Measurements from ENCODE around the gene RBM33. TPM values are rescaled to one million over a fixed set of nuclear protein-coding genes. Genes with fewer than 3 reads are reported as not detected.
"Not testable (repeated sequence)": the region's sequence is repeated elsewhere in the genome, so short reads cannot be mapped to it uniquely, and the experiment has no call there.

RBM33 gene
- total and polyA plus RNA-seq, 2 of the 8 experiments (the other 6 are each of a cell fraction or from before 2014, with no cell fraction given): 16.5 to 64.6 TPM

DNA sequence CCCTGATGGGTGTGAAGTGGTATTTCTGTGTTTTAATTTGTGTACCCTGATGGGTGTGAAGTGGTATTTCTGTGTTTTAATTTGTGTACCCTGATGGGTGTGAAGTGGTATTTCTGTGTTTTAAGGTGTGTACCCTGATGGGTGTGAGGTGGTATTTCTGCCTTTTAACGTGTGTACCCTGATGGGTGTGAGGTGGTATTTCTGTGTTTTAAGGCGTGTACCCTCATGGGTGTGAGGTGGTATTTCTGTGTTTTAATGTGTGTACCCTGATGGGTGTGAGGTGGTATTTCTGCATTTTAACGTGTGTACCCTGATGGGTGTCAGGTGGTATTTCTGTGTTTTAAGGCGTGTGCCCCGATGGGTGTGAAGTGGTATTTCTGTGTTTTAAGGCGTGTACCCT, 29.4 kb upstream of the RBM33 start:
- H3K18ac ChIP-seq (ENCODE audit: extremely low read depth, low read length); FAIRE-seq; H2BK120ac ChIP-seq (replicated peaks; ENCODE audit: low read depth, low read length); DNase-seq (ENCODE audit: low read depth in 1 of 2, low spot score in 2 of 2); H3K27ac ChIP-seq (ENCODE audit: low read depth, low read length); H3K27me3 ChIP-seq (replicated peaks in 1 of 4; ENCODE audit: control insufficient read depth in 3 of 4, extremely low read depth in 1 of 4, insufficient read depth in 3 of 4, low read length in 3 of 4); H3K4me1 ChIP-seq (replicated peaks in 1 of 4; ENCODE audit: control insufficient read depth in 3 of 4, insufficient read depth in 4 of 4, low read length in 3 of 4); H3K36me3 ChIP-seq (ENCODE audit: control insufficient read depth in 2 of 4, insufficient read depth in 4 of 4, low read length in 3 of 4); CTCF ChIA-PET (ENCODE audit: partially characterized antibody); H2AK5ac ChIP-seq (ENCODE audit: low read depth, low read length); H3K56ac ChIP-seq (replicated peaks; ENCODE audit: insufficient read length, low read depth, low read length); H3K4ac ChIP-seq (replicated peaks; ENCODE audit: insufficient read length, low read depth, low read length); H4K91ac ChIP-seq (replicated peaks; ENCODE audit: insufficient read length, low read length); H3K23me2 ChIP-seq (ENCODE audit: low read depth, low read length); POLR2A ChIA-PET (ENCODE audit: partially characterized antibody); H3K79me1 ChIP-seq (ENCODE audit: low read depth, low read length); H2BK15ac ChIP-seq (ENCODE audit: low read length); H3K9ac ChIP-seq (replicated peaks in 1 of 4; ENCODE audit: extremely low read depth in 1 of 4, low read depth in 3 of 4, low read length in 3 of 4); H3K23ac ChIP-seq (ENCODE audit: insufficient read length); H2BK20ac ChIP-seq (ENCODE audit: low read length); H4K8ac ChIP-seq (ENCODE audit: extremely low read depth, insufficient read depth, low read length); H2BK5ac ChIP-seq (ENCODE audit: low read depth, low read length); H4K20me1 ChIP-seq (replicated peaks in 1 of 2; ENCODE audit: control insufficient read depth in 1 of 2, insufficient read depth in 2 of 2, low read length in 2 of 2); H2AFZ ChIP-seq (ENCODE audit: low read length); H3K4me2 ChIP-seq (ENCODE audit: insufficient read depth in 1 of 2, low read depth in 2 of 2, low read length in 2 of 2); H3K14ac ChIP-seq (ENCODE audit: insufficient read length); H3K79me2 ChIP-seq (ENCODE audit: control insufficient read depth in 1 of 2, insufficient read depth in 2 of 2, low read length in 2 of 2); H2BK12ac ChIP-seq (ENCODE audit: low read depth, low read length); H4K5ac ChIP-seq (ENCODE audit: insufficient read length, low read depth, low read length); H3K9me3 ChIP-seq (ENCODE audit: insufficient read depth in 2 of 2, low read depth in 1 of 2, low read length in 1 of 2); H3K4me3 ChIP-seq (ENCODE audit: extremely low read depth in 1 of 4, insufficient read depth in 2 of 4, low read depth in 3 of 4, low read length in 4 of 4): not testable (repeated sequence)
- 92% methylated on average over 6 of the region's 6 CpGs; no CpG with 5 or more reads in 1 of the 2 experiments for WGBS, 2 experiments (ENCODE audit: extremely low coverage in 1 of 2, insufficient coverage in 1 of 2, insufficient read length in 1 of 2, insufficient replicate concordance in 2 of 2, low coverage in 1 of 2, low lambda C conversion rate in 2 of 2, missing lambda C conversion rate in 1 of 2)
